Stimulated activated CD8-positive, alpha-beta memory T cell treated with anti-CD3 and anti-CD28 coated beads, Interleukin-15, amount 100 ng/mL, for 48 hours (primary cell): ENCODE data around the gene LDLRAD4.

ENCODE experiments used
- DNase-seq, 2 donors: peaks; one replicate each; pipeline ENCODE4 v3.0.0-alpha.2; 2020; ENCODE audit warnings: low read depth in 2 of 2

The LDLRAD4 gene

GRCh38 chr18:13548966-13549879, 330.7 kb downstream of the LDLRAD4 start:
- no peak for DNase-seq

GRCh38 chr18:13549880-13550232, 331.3 kb downstream of the LDLRAD4 start:
- DNase-seq = no peak

GRCh38 chr18:13550418-13551304, 332.1 kb downstream of the LDLRAD4 start:
- no peak for DNase-seq

- no peak for DNase-seq
Observed at GRCh38 chr18:13551305-13551603, 332.7 kb downstream of the LDLRAD4 start.

GRCh38 chr18:13551841-13552733, 333.5 kb downstream of the LDLRAD4 start:
- no peak for DNase-seq

- DNase-seq = no peak
Observed at GRCh38 chr18:13553449-13553848, 334.9 kb downstream of the LDLRAD4 start.

- DNase-seq = no peak
Observed at GRCh38 chr18:13555192-13555591, 336.6 kb downstream of the LDLRAD4 start.

- no peak for DNase-seq
Observed at GRCh38 chr18:13555865-13556264, 337.3 kb downstream of the LDLRAD4 start.

GRCh38 chr18:13556502-13556901, 337.9 kb downstream of the LDLRAD4 start:
- DNase-seq = no peak

- no peak for DNase-seq
Observed at GRCh38 chr18:13558124-13558523, 339.6 kb downstream of the LDLRAD4 start.

GRCh38 chr18:13558790-13559189, 340.2 kb downstream of the LDLRAD4 start:
- DNase-seq = no peak

- DNase-seq = no peak
Observed at GRCh38 chr18:13559754-13560153, 341.2 kb downstream of the LDLRAD4 start.

- DNase-seq = no peak
Observed at GRCh38 chr18:13560306-13560705, 341.7 kb downstream of the LDLRAD4 start.

- DNase-seq = peak; percentile 82 to 86
Observed at GRCh38 chr18:13562494-13563029, 344.0 kb downstream of the LDLRAD4 start.

GRCh38 chr18:13563390-13563805, 344.8 kb downstream of the LDLRAD4 start:
- DNase-seq = no peak

GRCh38 chr18:13564579-13564978, 346.0 kb downstream of the LDLRAD4 start:
- DNase-seq = no peak

- no peak for DNase-seq
Observed at GRCh38 chr18:13565228-13565627, 346.7 kb downstream of the LDLRAD4 start.

GRCh38 chr18:13566941-13567746, 348.6 kb downstream of the LDLRAD4 start:
- peak; percentile 53 to 72 for DNase-seq

- DNase-seq = peak; percentile 58 to 70
Observed at GRCh38 chr18:13568443-13569392, 350.2 kb downstream of the LDLRAD4 start.
